GM23338 (cell line): ENCODE measurements around the gene DFFB. TPM values are rescaled to one million over a fixed set of nuclear protein-coding genes. Genes with fewer than 3 reads are reported as not detected.
"Not testable (repeated sequence)": the region's sequence is repeated elsewhere in the genome, so short reads cannot be mapped to it uniquely, and the experiment has no call there.

Experiments used
- ATAC-seq: fragments of 200-7000 bp; cut with Tn5 transposase; 3 replicates; pipeline ENCODE4 v1.9.1; 2020
- DNase-seq: peaks from one replicate; pipeline ENCODE4 v3.0.0-alpha.2; 2015; ENCODE audit warnings: low spot score
- H2AFZ ChIP-seq: fragments of 200-600 bp; sonication (generic); 2 replicates; pipeline ENCODE4 v1.8.0; 2016; ENCODE audit warnings: antibody characterized with exemption, mild to moderate bottlenecking, moderate library complexity
- H3F3A ChIP-seq: fragments of 200-600 bp; sonication (generic); replicated peaks from 2 replicates; pipeline ENCODE4 v1.8.0; 2017; ENCODE audit warnings: antibody characterized with exemption, mixed run types, low read depth
- H3K27ac ChIP-seq: fragments of 200-600 bp; sonication (generic); 2 replicates; pipeline ENCODE4 v1.6.1; 2016; ENCODE audit warnings: low read depth
- H3K27me3 ChIP-seq: fragments of 200-600 bp; sonication (generic); 2 replicates; pipeline ENCODE4 v1.8.0; 2016; ENCODE audit warnings: mild to moderate bottlenecking, mixed run types, moderate library complexity; ENCODE audit not compliant: insufficient read depth
- H3K36me3 ChIP-seq: fragments of 200-600 bp; sonication (generic); 2 replicates; pipeline ENCODE4 v1.8.0; 2016; ENCODE audit warnings: mild to moderate bottlenecking; ENCODE audit not compliant: insufficient read depth
- H3K4me1 ChIP-seq: fragments of 200-600 bp; sonication (generic); 2 replicates; pipeline ENCODE4 v1.8.0; 2016; ENCODE audit warnings: mild to moderate bottlenecking, moderate library complexity; ENCODE audit not compliant: insufficient read depth
- H3K4me2 ChIP-seq: fragments of 200-600 bp; sonication (generic); 2 replicates; pipeline ENCODE4 v1.7.1; 2017; ENCODE audit warnings: mixed run types
- H3K4me3 ChIP-seq: fragments of 200-600 bp; sonication (generic); 2 replicates; pipeline ENCODE4 v1.6.1; 2016; ENCODE audit warnings: mixed run types
- H3K79me2 ChIP-seq: fragments of 200-600 bp; sonication (generic); replicated peaks from 2 replicates; pipeline ENCODE4 v1.8.0; 2017; ENCODE audit warnings: mild to moderate bottlenecking; ENCODE audit not compliant: insufficient read depth
- H3K9me2 ChIP-seq: fragments of 200-600 bp; sonication (generic); 2 replicates; pipeline ENCODE4 v1.8.0; 2017; ENCODE audit not compliant: insufficient read depth
- H4K20me1 ChIP-seq: fragments of 200-600 bp; sonication (generic); replicated peaks from 2 replicates; pipeline ENCODE4 v1.8.0; 2017; ENCODE audit warnings: mild to moderate bottlenecking; ENCODE audit not compliant: insufficient read depth
- H3K27ac Mint-ChIP-seq: 2 replicates; pipeline ENCODE4 v1.8.0; 2020; ENCODE audit warnings: inconsistent platforms, mild to moderate bottlenecking, moderate library complexity, mixed read lengths
- H3K27me3 Mint-ChIP-seq: 3 replicates; pipeline ENCODE4 v1.8.0; 2022; ENCODE audit warnings: low read depth, mild to moderate bottlenecking, moderate library complexity, mixed read lengths, inconsistent platforms; ENCODE audit not compliant: insufficient read depth, poor library complexity
- H3K36me3 Mint-ChIP-seq: 3 replicates; pipeline ENCODE4 v1.8.0; 2021; ENCODE audit warnings: low read depth, mild to moderate bottlenecking, inconsistent platforms, moderate library complexity, mixed read lengths
- H3K4me1 Mint-ChIP-seq: 3 replicates; pipeline ENCODE4 v1.8.0; 2020; ENCODE audit warnings: mild to moderate bottlenecking, inconsistent platforms, mixed read lengths
- H3K4me3 Mint-ChIP-seq: 3 replicates; pipeline ENCODE4 v1.8.0; 2021; ENCODE audit warnings: moderate library complexity, mild to moderate bottlenecking, inconsistent platforms, mixed read lengths
- H3K9me3 Mint-ChIP-seq: 3 replicates; pipeline ENCODE4 v1.8.0; 2020; ENCODE audit warnings: moderate library complexity, mild to moderate bottlenecking, inconsistent platforms, mixed read lengths
- EZH2phosphoT487 ChIP-seq: fragments of 200-600 bp; sonication (generic); IDR thresholded peaks from one replicate; pipeline ENCODE4 v1.8.1; 2018; ENCODE audit warnings: antibody characterized with exemption; ENCODE audit not compliant: unreplicated experiment
- NANOG ChIP-seq: IDR thresholded peaks from 2 replicates; pipeline ENCODE4 v1.6.1; 2016; ENCODE audit warnings: antibody characterized with exemption, borderline replicate concordance
- POLR2AphosphoS5 ChIP-seq: IDR thresholded peaks from 2 replicates; pipeline ENCODE4 v1.6.1; 2016; ENCODE audit warnings: antibody characterized with exemption, low read depth
- STAT1 ChIP-seq: IDR thresholded peaks from one replicate; pipeline ENCODE4 v1.6.1; 2016; ENCODE audit warnings: antibody characterized with exemption; ENCODE audit not compliant: unreplicated experiment
- ZNF331 ChIP-seq: fragments of 250-450 bp; sonication (Bioruptor Pico); IDR thresholded peaks from 2 replicates; pipeline ENCODE4 v1.5.0; 2020; ENCODE audit warnings: low read depth, mild to moderate bottlenecking, moderate library complexity
- polyA plus RNA-seq: library from polyadenylated mRNA; unstranded; fragments of >200 nt; fragmentation: Nextera tagmentation; extraction: Ambion mirVana; gene quantifications from 2 replicates; pipeline ENCODE4 v1.2.1, GENCODE V29; 2016
- total RNA-seq: library from RNA; depleted of rRNA; stranded (reverse); fragments of >200 nt; shearing (Covaris generic); gene quantifications from 2 replicates; pipeline ENCODE4 v1.2.3, GENCODE V29; 2014
- TF ChIP-seq, protein P1 (sequence below): IDR thresholded peaks from one replicate; pipeline ENCODE4 v1.6.1; 2018; ENCODE audit warnings: antibody characterized with exemption; ENCODE audit not compliant: unreplicated experiment
- TF ChIP-seq, protein P2 (sequence below): IDR thresholded peaks from 2 replicates; pipeline ENCODE4 v1.6.1; 2016; ENCODE audit warnings: antibody characterized with exemption
- TF ChIP-seq, protein P3 (sequence below), 2 experiments: fragments of 200-600 bp in 1 of 2; sonication (generic) in 1 of 2; conservative IDR thresholded peaks; 2 replicates each; pipeline versions ENCODE4 v1.5.1 to v1.6.1; 2016 to 2017; ENCODE audit warnings: antibody characterized with exemption in 2 of 2, low read depth in 2 of 2, mild to moderate bottlenecking in 2 of 2, moderate library complexity in 1 of 2

DFFB gene
- total and polyA plus RNA-seq, 2 experiments from 2014 or later, result 6.5 to 18.1 TPM

DNA sequence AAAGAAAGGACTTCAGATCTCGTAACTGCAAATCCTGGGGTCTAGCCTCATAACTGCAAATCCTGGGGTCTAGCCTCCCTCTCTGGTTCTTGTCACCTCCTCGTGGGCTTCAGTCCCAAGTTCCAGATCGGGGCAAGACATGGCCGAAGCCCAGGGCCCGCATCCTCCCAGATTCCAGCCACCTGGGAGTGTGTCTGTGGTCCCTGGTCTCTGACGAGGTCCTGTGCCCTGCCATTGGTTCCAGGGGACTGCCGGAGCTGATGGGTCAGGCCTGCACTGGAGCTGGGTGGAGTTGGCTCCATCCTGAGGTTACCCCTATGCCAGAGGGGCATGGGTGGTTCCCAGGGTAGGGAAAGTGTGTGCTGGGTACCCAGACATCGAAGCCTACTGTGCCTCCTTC lies 60.5 kb downstream of the DFFB start (continued):
- TF ChIP-seq, protein P1, sequence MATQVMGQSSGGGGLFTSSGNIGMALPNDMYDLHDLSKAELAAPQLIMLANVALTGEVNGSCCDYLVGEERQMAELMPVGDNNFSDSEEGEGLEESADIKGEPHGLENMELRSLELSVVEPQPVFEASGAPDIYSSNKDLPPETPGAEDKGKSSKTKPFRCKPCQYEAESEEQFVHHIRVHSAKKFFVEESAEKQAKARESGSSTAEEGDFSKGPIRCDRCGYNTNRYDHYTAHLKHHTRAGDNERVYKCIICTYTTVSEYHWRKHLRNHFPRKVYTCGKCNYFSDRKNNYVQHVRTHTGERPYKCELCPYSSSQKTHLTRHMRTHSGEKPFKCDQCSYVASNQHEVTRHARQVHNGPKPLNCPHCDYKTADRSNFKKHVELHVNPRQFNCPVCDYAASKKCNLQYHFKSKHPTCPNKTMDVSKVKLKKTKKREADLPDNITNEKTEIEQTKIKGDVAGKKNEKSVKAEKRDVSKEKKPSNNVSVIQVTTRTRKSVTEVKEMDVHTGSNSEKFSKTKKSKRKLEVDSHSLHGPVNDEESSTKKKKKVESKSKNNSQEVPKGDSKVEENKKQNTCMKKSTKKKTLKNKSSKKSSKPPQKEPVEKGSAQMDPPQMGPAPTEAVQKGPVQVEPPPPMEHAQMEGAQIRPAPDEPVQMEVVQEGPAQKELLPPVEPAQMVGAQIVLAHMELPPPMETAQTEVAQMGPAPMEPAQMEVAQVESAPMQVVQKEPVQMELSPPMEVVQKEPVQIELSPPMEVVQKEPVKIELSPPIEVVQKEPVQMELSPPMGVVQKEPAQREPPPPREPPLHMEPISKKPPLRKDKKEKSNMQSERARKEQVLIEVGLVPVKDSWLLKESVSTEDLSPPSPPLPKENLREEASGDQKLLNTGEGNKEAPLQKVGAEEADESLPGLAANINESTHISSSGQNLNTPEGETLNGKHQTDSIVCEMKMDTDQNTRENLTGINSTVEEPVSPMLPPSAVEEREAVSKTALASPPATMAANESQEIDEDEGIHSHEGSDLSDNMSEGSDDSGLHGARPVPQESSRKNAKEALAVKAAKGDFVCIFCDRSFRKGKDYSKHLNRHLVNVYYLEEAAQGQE, result no peak

DNA sequence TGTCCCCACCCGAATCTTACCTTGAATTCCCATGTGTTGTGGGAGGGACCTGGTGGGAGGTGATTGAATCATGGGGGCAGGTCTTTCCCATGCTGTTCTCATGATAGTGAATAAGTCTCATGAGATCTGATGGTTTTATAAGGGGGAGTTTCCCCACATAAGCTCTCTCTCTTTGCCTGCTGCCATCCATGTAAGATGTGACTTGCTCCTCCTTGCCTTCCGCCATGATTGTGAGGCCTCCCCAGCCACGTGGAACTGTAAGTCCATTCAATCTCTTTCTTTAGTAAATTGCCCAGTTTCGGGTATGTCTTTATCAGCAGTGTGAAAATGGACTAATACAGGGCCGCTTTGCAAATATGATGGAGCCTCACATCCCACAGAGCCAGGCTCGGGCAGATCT lies 61.1 kb downstream of the DFFB start:
- peaks cover 44% of the 10 kb centered on the region for H3K9me3 Mint-ChIP-seq

DNA sequence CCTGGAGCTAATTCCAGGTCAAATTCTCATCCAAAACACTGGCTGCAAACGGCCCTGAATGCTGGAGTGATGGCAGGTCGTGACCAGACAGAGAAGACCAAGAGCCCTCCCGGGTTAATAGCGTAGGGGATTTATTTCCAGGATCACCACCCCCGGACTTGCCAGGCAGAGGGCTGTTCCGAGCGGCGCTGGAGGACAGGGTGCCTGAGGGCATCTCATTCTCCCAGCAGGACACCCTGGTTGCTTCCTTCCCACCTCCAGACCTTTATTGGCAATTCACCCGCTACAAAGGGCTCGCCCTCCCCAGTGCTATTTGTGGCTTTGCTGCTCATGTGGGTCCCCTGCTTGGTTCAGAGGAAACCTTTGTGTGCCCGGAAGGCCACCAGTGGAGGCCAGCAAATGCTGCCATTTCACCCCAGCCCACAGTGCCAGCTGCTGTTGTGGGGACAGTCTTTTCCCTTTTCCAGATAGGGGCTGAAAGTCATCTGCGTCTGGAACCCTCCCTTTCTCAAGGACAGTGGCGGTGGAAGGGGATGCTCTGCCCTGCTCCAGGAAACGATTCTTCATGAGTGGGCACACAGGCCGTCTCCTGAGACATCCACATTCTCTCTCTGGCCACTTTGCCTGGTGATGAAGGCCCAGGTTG lies 61.8 kb downstream of the DFFB start:
- Histone ChIP-seq H3F3A (no peaks in the 10 kb centered on the region), H3K9me2 (no peaks in the 10 kb centered on the region), H4K20me1 (no peaks in the 10 kb centered on the region), H3K4me2 (no peak overlapping the region), H3K27me3 (no peaks in the 10 kb centered on the region), H3K27ac (no peak overlapping the region), H3K79me2 (no peaks in the 10 kb centered on the region), H3K4me3 (no peak overlapping the region), H3K4me1 (no peaks in the 10 kb centered on the region), H3K36me3 (no peaks in the 10 kb centered on the region), H2AFZ (no peak overlapping the region)
- ATAC-seq (no peak), DNase-seq (no peak)
- peaks cover 3% of the 10 kb centered on the region; the same call in 2 of the 3 replicates for H3K36me3 Mint-ChIP-seq
- H3K9me3 Mint-ChIP-seq, result peaks cover 51% of the 10 kb centered on the region
- H3K27me3 Mint-ChIP-seq, result peaks cover 3% of the 10 kb centered on the region
- H3K4me1 Mint-ChIP-seq, result no peaks in the 10 kb centered on the region; the same call in 2 of the 3 replicates
- no peak overlapping the region for H3K27ac Mint-ChIP-seq
- H3K4me3 Mint-ChIP-seq, result no peak overlapping the region
- TF ChIP-seq POLR2AphosphoS5, result no peak
- TF ChIP-seq, protein P1, result no peak
- TF ChIP-seq ZNF331 (CRISPR knock-in tag), result no peak
- no peak for TF ChIP-seq NANOG
- TF ChIP-seq, protein P2, sequence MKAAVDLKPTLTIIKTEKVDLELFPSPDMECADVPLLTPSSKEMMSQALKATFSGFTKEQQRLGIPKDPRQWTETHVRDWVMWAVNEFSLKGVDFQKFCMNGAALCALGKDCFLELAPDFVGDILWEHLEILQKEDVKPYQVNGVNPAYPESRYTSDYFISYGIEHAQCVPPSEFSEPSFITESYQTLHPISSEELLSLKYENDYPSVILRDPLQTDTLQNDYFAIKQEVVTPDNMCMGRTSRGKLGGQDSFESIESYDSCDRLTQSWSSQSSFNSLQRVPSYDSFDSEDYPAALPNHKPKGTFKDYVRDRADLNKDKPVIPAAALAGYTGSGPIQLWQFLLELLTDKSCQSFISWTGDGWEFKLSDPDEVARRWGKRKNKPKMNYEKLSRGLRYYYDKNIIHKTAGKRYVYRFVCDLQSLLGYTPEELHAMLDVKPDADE, result no peak
- TF ChIP-seq, protein P3, sequence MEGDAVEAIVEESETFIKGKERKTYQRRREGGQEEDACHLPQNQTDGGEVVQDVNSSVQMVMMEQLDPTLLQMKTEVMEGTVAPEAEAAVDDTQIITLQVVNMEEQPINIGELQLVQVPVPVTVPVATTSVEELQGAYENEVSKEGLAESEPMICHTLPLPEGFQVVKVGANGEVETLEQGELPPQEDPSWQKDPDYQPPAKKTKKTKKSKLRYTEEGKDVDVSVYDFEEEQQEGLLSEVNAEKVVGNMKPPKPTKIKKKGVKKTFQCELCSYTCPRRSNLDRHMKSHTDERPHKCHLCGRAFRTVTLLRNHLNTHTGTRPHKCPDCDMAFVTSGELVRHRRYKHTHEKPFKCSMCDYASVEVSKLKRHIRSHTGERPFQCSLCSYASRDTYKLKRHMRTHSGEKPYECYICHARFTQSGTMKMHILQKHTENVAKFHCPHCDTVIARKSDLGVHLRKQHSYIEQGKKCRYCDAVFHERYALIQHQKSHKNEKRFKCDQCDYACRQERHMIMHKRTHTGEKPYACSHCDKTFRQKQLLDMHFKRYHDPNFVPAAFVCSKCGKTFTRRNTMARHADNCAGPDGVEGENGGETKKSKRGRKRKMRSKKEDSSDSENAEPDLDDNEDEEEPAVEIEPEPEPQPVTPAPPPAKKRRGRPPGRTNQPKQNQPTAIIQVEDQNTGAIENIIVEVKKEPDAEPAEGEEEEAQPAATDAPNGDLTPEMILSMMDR (conservative IDR thresholded peaks at IDR 0.05; ENCODE audit: low read depth in 2 of 2), result no peak
- no peak for TF ChIP-seq STAT1
- TF ChIP-seq EZH2phosphoT487, result no peak

More for the DNA sequence above, 61.1 kb downstream of the DFFB start:
- not testable (repeated sequence) for H3K4me1 ChIP-seq, H3K36me3 Mint-ChIP-seq, H4K20me1 ChIP-seq, H2AFZ ChIP-seq, H3K79me2 ChIP-seq, H3K4me3 Mint-ChIP-seq, H3K27me3 ChIP-seq, ATAC-seq, H3K36me3 ChIP-seq, H3K27ac Mint-ChIP-seq, H3K4me1 Mint-ChIP-seq, H3K27ac ChIP-seq, DNase-seq, H3F3A ChIP-seq, H3K27me3 Mint-ChIP-seq, H3K4me2 ChIP-seq, H3K9me2 ChIP-seq, H3K4me3 ChIP-seq
